Activated T-helper 2 cell treated with anti-CD3 and anti-CD28 coated beads, Interferon-gamma antibody, Interleukin-2, Interleukin-4, amounts not matched to agents 10 μg/mL and 5 μg/mL and 100 μg/mL, durations not matched to agents 14 hours and 24 hours and 36 hours (primary cell): Measurements from ENCODE around the gene DDIT4L. TPM values are rescaled to one million over a fixed set of nuclear protein-coding genes. Genes with fewer than 3 reads are reported as not detected.
"Not testable (repeated sequence)": the region's sequence is repeated elsewhere in the genome, so short reads cannot be mapped to it uniquely, and the experiment has no call there.

Experiments
- DNase-seq: peaks from one replicate; pipeline ENCODE4 v3.0.0; 2021; ENCODE audit warnings: low spot score
- H3K27ac Mint-ChIP-seq: one replicate; pipeline ENCODE4 v1.8.0; 2021; ENCODE audit warnings: mixed read lengths
- H3K27me3 Mint-ChIP-seq: one replicate; pipeline ENCODE4 v1.8.0; 2021; ENCODE audit warnings: low read depth, mixed read lengths
- H3K36me3 Mint-ChIP-seq: one replicate; pipeline ENCODE4 v1.8.0; 2021; ENCODE audit warnings: low read depth, mixed read lengths
- H3K4me1 Mint-ChIP-seq: one replicate; pipeline ENCODE4 v1.8.0; 2021; ENCODE audit warnings: low read depth, mixed read lengths
- H3K4me3 Mint-ChIP-seq: one replicate; pipeline ENCODE4 v1.8.0; 2021; ENCODE audit warnings: low read depth, mild to moderate bottlenecking, moderate library complexity, mixed read lengths
- H3K9me3 Mint-ChIP-seq: one replicate; pipeline ENCODE4 v1.8.0; 2021; ENCODE audit warnings: mixed read lengths
- intact Hi-C: fragments of 100-400 bp; cut with micrococcal nuclease; formaldehyde crosslinking; loops from one replicate; pipeline ENCODE4 v1.15.1; 2023
- total RNA-seq: library from RNA; stranded (reverse); gene quantifications from 2 replicates; pipeline ENCODE4 v1.2.3, GENCODE V29; 2022

DDIT4L gene
- total RNA-seq, 1 donor from 2014 or later = 3.3 TPM

GRCh38 chr4:100162027-100162685 lies 28.1 kb downstream of the DDIT4L start:
- no peak for DNase-seq
- H3K36me3 Mint-ChIP-seq = peaks cover 19% of the 10 kb centered on the region
- H3K4me1 Mint-ChIP-seq = peaks cover 20% of the 10 kb centered on the region
- intact Hi-C loops = no loop called here
- H3K9me3 Mint-ChIP-seq = peaks cover 30% of the 10 kb centered on the region
- H3K27ac Mint-ChIP-seq = no peak overlapping the region
- no peak overlapping the region for H3K4me3 Mint-ChIP-seq
- no peaks in the 10 kb centered on the region for H3K27me3 Mint-ChIP-seq

GRCh38 chr4:100149190-100149589 lies 41.1 kb downstream of the DDIT4L start:
- H3K27ac Mint-ChIP-seq = no peak overlapping the region
- intact Hi-C loops = no loop called here
- no peaks in the 10 kb centered on the region for H3K36me3 Mint-ChIP-seq
- no peaks in the 10 kb centered on the region for H3K9me3 Mint-ChIP-seq
- no peak for DNase-seq
- H3K4me3 Mint-ChIP-seq = no peak overlapping the region
- no peaks in the 10 kb centered on the region for H3K27me3 Mint-ChIP-seq
- H3K4me1 Mint-ChIP-seq = peaks cover 13% of the 10 kb centered on the region

DNA sequence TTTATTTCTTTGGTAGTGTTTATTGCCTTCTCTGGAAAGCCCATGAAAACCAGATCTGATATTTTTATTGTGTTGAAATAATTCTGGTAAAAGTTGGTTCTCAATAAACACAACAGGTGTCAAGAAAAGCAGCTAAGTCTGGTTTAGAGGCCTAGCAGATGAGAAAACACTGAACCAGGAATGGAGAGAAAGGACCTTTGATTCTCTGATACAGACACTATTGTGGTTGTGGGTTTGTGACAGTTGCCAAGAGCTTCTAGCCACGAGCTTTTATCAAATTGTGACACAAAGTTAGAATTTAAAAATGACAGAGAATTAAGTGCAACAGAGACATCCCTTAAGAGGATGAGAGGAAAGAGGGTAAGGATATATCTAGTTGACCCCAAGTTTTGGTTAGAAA lies 42.6 kb downstream of the DDIT4L start:
- no peak for DNase-seq
- Mint-ChIP-seq H3K9me3 (no peaks in the 10 kb centered on the region), H3K36me3 (no peaks in the 10 kb centered on the region), H3K4me3 (no peak overlapping the region), H3K4me1 (peaks cover 13% of the 10 kb centered on the region), H3K27ac (no peak overlapping the region), H3K27me3 (no peaks in the 10 kb centered on the region)
- intact Hi-C loops = no loop called here

- H3K27me3 Mint-ChIP-seq = no peaks in the 10 kb centered on the region
- H3K36me3 Mint-ChIP-seq = no peaks in the 10 kb centered on the region
- H3K27ac Mint-ChIP-seq = no peak overlapping the region
- no peak overlapping the region for H3K4me3 Mint-ChIP-seq
- intact Hi-C loops = no loop called here
- DNase-seq = no peak
- no peaks in the 10 kb centered on the region for H3K9me3 Mint-ChIP-seq
- peaks cover 13% of the 10 kb centered on the region for H3K4me1 Mint-ChIP-seq
These were observed 43.1 kb downstream of the DDIT4L start for GRCh38 chr4:100147198-100147597.

DNA sequence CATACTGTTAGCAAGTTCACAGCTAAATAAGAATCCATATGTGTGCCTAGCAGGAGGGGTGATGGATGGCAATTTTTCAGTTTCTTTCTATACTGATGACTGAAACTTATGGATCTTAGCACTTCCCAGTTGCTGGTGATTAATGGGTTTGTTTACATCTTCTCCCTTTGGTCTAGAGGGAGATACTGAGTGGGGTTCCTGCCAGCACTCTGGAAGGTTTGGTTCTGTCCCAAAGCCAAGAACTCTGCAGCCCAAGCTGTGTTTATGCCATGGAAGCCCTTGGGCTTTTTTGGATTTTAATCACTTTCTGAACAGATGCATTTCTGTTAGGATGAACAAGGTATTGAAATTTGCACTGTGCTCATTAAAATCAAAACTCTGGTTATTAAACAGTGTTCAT lies 43.5 kb downstream of the DDIT4L start:
- H3K27me3 Mint-ChIP-seq = no peaks in the 10 kb centered on the region
- H3K4me1 Mint-ChIP-seq = peaks cover 13% of the 10 kb centered on the region
- no peaks in the 10 kb centered on the region for H3K36me3 Mint-ChIP-seq
- H3K27ac Mint-ChIP-seq = no peak overlapping the region
- no peak for DNase-seq
- H3K4me3 Mint-ChIP-seq = no peak overlapping the region
- H3K9me3 Mint-ChIP-seq = no peaks in the 10 kb centered on the region
- intact Hi-C loops = no loop called here

DNA sequence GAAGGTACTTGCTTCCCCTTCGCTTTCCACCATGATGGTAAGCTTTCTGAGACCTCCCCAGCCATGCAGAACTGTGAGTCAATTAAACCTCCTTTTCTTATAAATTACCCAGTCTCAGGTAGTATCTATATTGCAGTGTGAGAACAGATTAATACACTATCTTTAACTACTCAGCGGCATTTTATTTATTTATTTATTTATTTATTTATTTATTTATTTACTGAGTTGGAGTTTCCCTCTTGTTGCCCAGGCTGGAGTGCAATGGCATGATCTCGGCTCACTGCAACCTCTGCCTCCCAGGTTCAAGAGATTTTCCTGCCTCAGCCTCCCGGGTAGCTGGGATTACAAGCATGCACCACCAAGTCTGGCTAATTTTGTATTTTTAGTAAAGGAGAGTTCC lies 52.9 kb downstream of the DDIT4L start:
- H3K4me1 Mint-ChIP-seq, H3K27ac Mint-ChIP-seq, DNase-seq, H3K4me3 Mint-ChIP-seq, H3K27me3 Mint-ChIP-seq, H3K36me3 Mint-ChIP-seq, intact Hi-C loops: not testable (repeated sequence)
- peaks cover 24% of the 10 kb centered on the region for H3K9me3 Mint-ChIP-seq

Other genes starting within 250 kb of the DDIT4L start
- gene DNAJB14, start 243.8 kb downstream of the DDIT4L start, total RNA-seq = 45.8 and 49.9 TPM in 2 replicates
- gene H2AZ1, start 240.2 kb downstream of the DDIT4L start, total RNA-seq = 446 and 466 TPM in 2 replicates